Vagina (tissue), 2 donors: ENCODE results near the gene HECTD4. TPM values are rescaled to one million over a fixed set of nuclear protein-coding genes. Genes with fewer than 3 reads are reported as not detected.
"Not testable (repeated sequence)": the region's sequence is repeated elsewhere in the genome, so short reads cannot be mapped to it uniquely, and the experiment has no call there.

ENCODE experiments used
- DNase-seq, 2 donors: peaks; one replicate each; pipeline ENCODE4 v3.0.0-alpha.2; 2017; ENCODE audit errors: extremely low spot score in 2 of 2
- H3K27ac ChIP-seq: fragments of 200-600 bp; sonication (generic); one replicate; pipeline ENCODE4 v1.5.1; 2019
- H3K27me3 ChIP-seq: fragments of 200-600 bp; sonication (generic); one replicate; pipeline ENCODE4 v1.5.1; 2019
- H3K36me3 ChIP-seq, 2 donors: fragments of 200-600 bp; sonication (generic); one replicate each; pipeline ENCODE4 v1.5.1; 2017 to 2019
- H3K4me1 ChIP-seq: fragments of 200-600 bp; sonication (generic); one replicate; pipeline ENCODE4 v1.5.1; 2019
- H3K4me3 ChIP-seq, 2 donors: fragments of 200-600 bp; sonication (generic); 1 replicate in 1 of 2; 2 replicates in 1 of 2; pipeline ENCODE4 v1.5.1; 2016 to 2019
- H3K9me3 ChIP-seq: fragments of 200-600 bp; sonication (generic); one replicate; pipeline ENCODE4 v1.5.1; 2019
- CTCF ChIP-seq, 3 experiments: fragments of 450-650 bp in 2 of 3; fragments of 200-600 bp in 1 of 3; sonication (generic) in 1 of 3; IDR thresholded peaks; one replicate each; pipeline ENCODE4 v1.5.1; 2017 to 2019; ENCODE audit warnings: antibody characterized with exemption in 3 of 3, mild to moderate bottlenecking in 2 of 3, moderate library complexity in 2 of 3
- POLR2A ChIP-seq, 2 donors: fragments of 450-650 bp; IDR thresholded peaks; one replicate each; pipeline ENCODE4 v1.6.1; 2017; ENCODE audit warnings: antibody characterized with exemption in 2 of 2, mild to moderate bottlenecking in 2 of 2, moderate library complexity in 2 of 2
- POLR2AphosphoS5 ChIP-seq, 2 donors: sonication (generic); formaldehyde crosslinking; IDR thresholded peaks; one replicate each; pipeline ENCODE4 v1.9.0; 2017; ENCODE audit warnings: antibody characterized with exemption in 2 of 2, mild to moderate bottlenecking in 2 of 2, low read depth in 1 of 2; ENCODE audit not compliant: insufficient read depth in 1 of 2
- intact Hi-C: fragments of 100-400 bp; cut with DNase I; formaldehyde crosslinking; loops from one replicate; pipeline ENCODE4 v1.15.1; 2023
- total RNA-seq: library from RNA; depleted of rRNA; stranded (reverse); fragments of >200 nt; gene quantifications from one replicate; pipeline ENCODE4 v1.2.3, GENCODE V29; 2016

The HECTD4 gene
- total RNA-seq, 1 donor from 2014 or later = 79.6 TPM

DNA sequence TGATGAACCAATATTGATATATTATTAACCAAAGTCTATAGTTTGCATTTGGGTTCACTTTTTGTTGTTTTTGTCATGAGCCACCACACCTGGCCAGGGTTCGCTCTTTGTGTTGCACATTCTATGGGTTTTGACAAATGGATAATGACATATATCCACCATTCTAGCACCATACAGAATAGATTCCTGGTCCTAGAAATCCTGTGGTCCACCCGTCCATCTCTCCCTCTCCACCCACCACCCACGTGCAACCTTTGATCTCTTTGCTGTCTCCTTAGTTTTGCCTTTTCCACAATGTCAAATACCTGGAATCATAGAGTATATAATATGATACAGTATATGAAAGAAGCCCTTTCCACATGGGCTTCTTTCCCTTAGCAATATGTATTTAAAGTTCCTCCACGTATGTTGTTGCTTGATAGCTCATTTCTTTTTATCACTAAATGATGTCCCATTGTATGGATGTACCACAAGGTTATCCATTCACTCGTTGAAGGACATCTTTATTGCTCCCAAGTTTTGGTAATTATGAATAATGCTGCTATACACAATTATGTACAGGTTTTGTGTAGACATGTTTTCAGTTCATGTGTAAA, 19.8 kb upstream of the HECTD4 start:
- peaks cover 7% of the 10 kb centered on the region for H3K4me1 ChIP-seq
- no peak for DNase-seq
- H3K36me3 ChIP-seq = peaks cover 0 to 32% of the 10 kb centered on the region in 2 donors
- no peaks in the 10 kb centered on the region for H3K9me3 ChIP-seq
- TF ChIP-seq POLR2AphosphoS5 (IDR thresholded peaks at IDR 0.05; ENCODE audit: insufficient read depth in 1 of 2, low read depth in 1 of 2) (no peak), CTCF (IDR thresholded peaks at IDR 0.05) (no peak), POLR2A (IDR thresholded peaks at IDR 0.05) (no peak)
- no peak overlapping the region for H3K27ac ChIP-seq
- intact Hi-C loops = no loop called here
- no peak overlapping the region for H3K4me3 ChIP-seq
- H3K27me3 ChIP-seq = no peaks in the 10 kb centered on the region

- Histone ChIP-seq H3K36me3 (peaks cover 0 to 23% of the 10 kb centered on the region in 2 donors), H3K27ac (no peak overlapping the region), H3K9me3 (no peaks in the 10 kb centered on the region), H3K4me3 (no peak overlapping the region), H3K4me1 (no peaks in the 10 kb centered on the region), H3K27me3 (no peaks in the 10 kb centered on the region)
- TF ChIP-seq POLR2AphosphoS5 (IDR thresholded peaks at IDR 0.05; ENCODE audit: insufficient read depth in 1 of 2, low read depth in 1 of 2) (no peak), CTCF (IDR thresholded peaks at IDR 0.05) (no peak), POLR2A (IDR thresholded peaks at IDR 0.05) (no peak)
- intact Hi-C loops = no loop called here
- no peak for DNase-seq
These were observed 18.8 kb upstream of the HECTD4 start for GRCh38 chr12:112401054-112401453.

DNA sequence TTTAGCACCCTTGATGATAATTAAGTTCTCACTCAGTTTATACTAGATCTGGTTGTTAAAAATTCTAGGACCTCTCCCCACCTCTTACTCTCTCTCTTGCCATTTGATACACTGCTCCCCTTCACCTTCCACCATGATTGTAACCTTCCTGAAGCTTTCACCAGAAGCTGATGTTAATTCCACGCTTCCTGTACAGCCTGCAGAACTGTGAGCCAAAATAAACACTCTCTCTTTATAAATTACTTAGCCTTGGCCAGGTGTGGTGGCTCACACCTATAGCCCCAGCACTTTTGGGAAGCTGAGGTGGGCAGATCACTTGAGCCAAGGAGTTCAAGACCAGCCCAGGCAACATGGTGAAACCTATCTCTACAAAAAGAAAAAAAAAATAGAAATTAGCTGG, 11.1 kb upstream of the HECTD4 start:
- no peaks in the 10 kb centered on the region for H3K9me3 ChIP-seq
- no peak for DNase-seq
- TF ChIP-seq POLR2A (IDR thresholded peaks at IDR 0.05) = no peak
- TF ChIP-seq POLR2AphosphoS5 (IDR thresholded peaks at IDR 0.05; ENCODE audit: insufficient read depth in 1 of 2, low read depth in 1 of 2) = no peak
- no peak for TF ChIP-seq CTCF (IDR thresholded peaks at IDR 0.05)
- H3K36me3 ChIP-seq = no peaks in the 10 kb centered on the region
- no peak overlapping the region for H3K4me3 ChIP-seq
- no peaks in the 10 kb centered on the region for H3K4me1 ChIP-seq
- no peaks in the 10 kb centered on the region for H3K27me3 ChIP-seq
- no peak overlapping the region for H3K27ac ChIP-seq
- intact Hi-C loops = no loop called here

DNA sequence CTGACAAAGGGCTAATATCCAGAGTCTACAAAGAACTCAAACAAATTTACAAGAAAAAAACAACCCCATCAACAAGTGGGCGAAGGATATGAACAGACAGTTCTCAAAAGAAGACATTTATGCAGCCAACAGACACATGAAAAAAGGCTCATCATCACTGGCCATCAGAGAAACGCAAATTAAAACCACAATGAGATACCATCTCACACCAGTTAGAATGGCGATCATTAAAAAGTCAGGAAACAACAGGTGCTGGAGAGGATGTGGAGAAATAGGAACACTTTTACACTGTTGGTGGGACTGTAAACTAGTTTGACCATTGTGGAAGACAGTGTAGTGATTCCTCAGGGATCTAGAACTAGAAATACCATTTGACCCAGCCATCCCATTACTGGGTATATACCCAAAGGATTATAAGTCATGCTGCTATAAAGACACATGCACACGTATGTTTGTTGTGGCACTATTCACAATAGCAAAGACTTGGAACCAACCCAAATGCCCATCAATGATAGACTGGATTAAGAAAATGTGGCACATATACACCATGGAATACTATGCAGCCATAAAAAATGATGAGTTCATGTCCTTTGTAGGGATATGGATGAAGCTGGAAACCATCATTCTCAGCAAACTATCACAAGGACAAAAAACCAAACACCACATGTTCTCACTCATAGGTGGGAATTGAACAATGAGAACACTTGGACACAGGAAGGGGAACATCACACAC, 7.9 kb upstream of the HECTD4 start:
- not testable (repeated sequence) for H3K27me3 ChIP-seq, H3K4me3 ChIP-seq, H3K9me3 ChIP-seq, DNase-seq, H3K27ac ChIP-seq, H3K36me3 ChIP-seq, H3K4me1 ChIP-seq
- intact Hi-C loops = loop anchor here (10.0 kb wide), 1 partner anchor 195 kb away; no protein-coding TSS in a partner anchor

DNA sequence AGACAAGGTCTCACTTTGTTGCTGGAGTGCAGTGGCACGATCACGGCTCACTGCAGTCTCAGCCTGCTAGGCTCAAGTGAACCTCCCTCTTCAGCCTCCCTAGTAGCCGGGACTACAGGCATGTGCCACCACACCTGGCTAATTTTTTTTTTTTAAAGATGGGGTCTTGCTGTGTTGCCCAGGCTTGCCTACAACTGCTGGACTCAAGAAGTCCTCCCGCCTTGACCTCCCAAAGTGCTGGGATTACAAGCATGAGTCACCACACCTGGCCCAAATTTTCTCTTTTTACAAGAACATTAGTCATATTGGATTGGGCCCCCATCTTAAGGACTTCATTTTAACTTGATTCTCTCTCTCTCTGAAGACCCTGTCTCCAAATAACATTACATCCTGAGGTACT, 7.0 kb upstream of the HECTD4 start:
- TF ChIP-seq CTCF (IDR thresholded peaks at IDR 0.05) (no peak), POLR2AphosphoS5 (IDR thresholded peaks at IDR 0.05; ENCODE audit: insufficient read depth in 1 of 2, low read depth in 1 of 2) (no peak), POLR2A (IDR thresholded peaks at IDR 0.05) (no peak)
- intact Hi-C loops = loop anchor here (10.0 kb wide), 1 partner anchor 194 kb away; no protein-coding TSS in a partner anchor
- H3K27ac ChIP-seq = no peak overlapping the region
- no peaks in the 10 kb centered on the region for H3K27me3 ChIP-seq
- H3K9me3 ChIP-seq = no peaks in the 10 kb centered on the region
- H3K4me1 ChIP-seq = no peaks in the 10 kb centered on the region
- DNase-seq = no peak
- no peak overlapping the region for H3K4me3 ChIP-seq
- H3K36me3 ChIP-seq = no peaks in the 10 kb centered on the region
